ENCODE data around the gene SUMO3. TPM values are rescaled to one million over a fixed set of nuclear protein-coding genes. Genes with fewer than 3 reads are reported as not detected.

The SUMO3 gene
- total RNA-seq (2021) = 82.9 and 85.7 TPM in 2 replicates
- long read RNA-seq, transcript SUMO3-201 (4 exons, 1,807 nt) = major isoform, 486 of 494 reads
- long read RNA-seq, partial matches to known transcripts = 6 of 494 reads
- long read RNA-seq, other reads (novel, unspliced or antisense) = 0 of 494 reads

- Histone ChIP-seq H2BK5ac (ENCODE audit: insufficient read length, low read length) (no peak within 1 kb of the TSS), H3K18ac (ENCODE audit: insufficient read length, low read depth, low read length) (peak within 1 kb of the TSS; percentile 76), H2AFZ (ENCODE audit: low read length) (no peak within 1 kb of the TSS), H3K79me2 (ENCODE audit: insufficient read depth, low read length) (peaks cover 2% of the 10 kb centered on the region; the same call in 1 of the 2 replicates), H3K27ac (ENCODE audit: insufficient read length, low read depth, low read length) (no peak within 1 kb of the TSS), H3K27me3 (ENCODE audit: insufficient read depth, low read length) (no peaks in the 10 kb centered on the region; the same call in 1 of the 2 replicates), H4K8ac (replicated peaks; ENCODE audit: insufficient read length, low read depth, low read length) (no peak within 1 kb of the TSS), H3K23me2 (ENCODE audit: insufficient read length, low read depth, low read length, poor library complexity, severe bottlenecking) (peaks cover 8% of the 10 kb centered on the region), H3K56ac (ENCODE audit: insufficient read length, low read depth, low read length) (no peak within 1 kb of the TSS), H3K9ac (ENCODE audit: extremely low read depth, insufficient read length, low read length) (peak within 1 kb of the TSS; percentile 8), H3K79me1 (ENCODE audit: insufficient read depth, low read depth, low read length, poor library complexity, severe bottlenecking) (peaks cover 2% of the 10 kb centered on the region), H3K23ac (ENCODE audit: insufficient read length, low read depth, low read length) (no peak within 1 kb of the TSS), H3T11ph (ENCODE audit: low read length) (no peak within 1 kb of the TSS), H2AK5ac (ENCODE audit: insufficient read length, low read length) (no peak within 1 kb of the TSS), H4K5ac (ENCODE audit: insufficient read length, low read depth, low read length) (no peak within 1 kb of the TSS), H3K14ac (ENCODE audit: insufficient read depth, low read length) (peak within 1 kb of the TSS; percentile 81; the same call in 1 of the 2 replicates), H3K4me2 (ENCODE audit: insufficient read depth, insufficient read length, low read length) (peak within 1 kb of the TSS; percentile 49), H2BK15ac (ENCODE audit: low read depth, low read length) (no peak within 1 kb of the TSS), H4K20me1 (ENCODE audit: control insufficient read depth, insufficient read depth, insufficient read length) (no peaks in the 10 kb centered on the region), H3K9me3 (ENCODE audit: control insufficient read depth, low read depth, low read length) (peaks cover 15% of the 10 kb centered on the region), H2BK20ac (ENCODE audit: low read depth, low read length, poor library complexity, severe bottlenecking) (no peak within 1 kb of the TSS), H4K91ac (ENCODE audit: insufficient read length, low read depth, low read length) (no peak within 1 kb of the TSS), H3K4ac (ENCODE audit: low read depth, low read length) (no peak within 1 kb of the TSS), H2BK120ac (ENCODE audit: low read depth, low read length, poor library complexity, severe bottlenecking) (no peak within 1 kb of the TSS), H2BK12ac (ENCODE audit: insufficient read length, low read depth, low read length) (no peak within 1 kb of the TSS), H3K4me1 (ENCODE audit: insufficient read depth, low read length) (no peaks in the 10 kb centered on the region)
- Mint-ChIP-seq H3K4me1 (peaks cover 15 to 20% of the 10 kb centered on the region in 2 experiments), H3K27ac (no peak within 1 kb of the TSS), H3K36me3 (ENCODE audit: insufficient read depth in 1 of 3, low read depth in 3 of 3) (peaks cover 11 to 29% (median 13%) of the 10 kb centered on the region in 3 experiments), H3K9me3 (peaks cover 33 to 36% of the 10 kb centered on the region in 2 experiments), H3K27me3 (ENCODE audit: low read depth) (peaks cover 29% of the 10 kb centered on the region), H3K4me3 (peak within 1 kb of the TSS; percentile 65 to 79)
- WGBS (ENCODE audit: extremely low coverage, insufficient read length, low lambda C conversion rate) = no CpG with 5 or more reads among the region's 108 CpGs
- no peak for TF ChIP-seq CTCF (conservative IDR thresholded peaks at IDR 0.05)
- DNase-seq = peak; percentile 74
These were observed at the start of gene SUMO3 for GRCh38 chr21:44817914-44818639. Gene SUMO3, minus strand, starts transcription at chr21:44818062. Its CDS starts 94 bp downstream, at chr21:44817968.
